BLaER1 treated with 17β-estradiol and CSF1 and Interleukin-3, amounts not matched to agents 10 nM and 100 nM (cell line): Measurements from ENCODE around the gene PARD6A.

Source experiments
- H3K27ac ChIP-seq, 11 experiments: shearing (Covaris generic); formaldehyde crosslinking; 2 replicates each; pipeline ENCODE4 v1.8.1; 2022
- H3K27me3 ChIP-seq, 11 experiments: shearing (Covaris generic); formaldehyde crosslinking; 2 replicates each; pipeline ENCODE4 v1.8.1; 2022
- H3K36me3 ChIP-seq, 11 experiments: shearing (Covaris generic); formaldehyde crosslinking; 2 replicates each; pipeline ENCODE4 v1.8.1; 2022
- H3K4me1 ChIP-seq, 10 experiments: shearing (Covaris generic); formaldehyde crosslinking; 2 replicates each; pipeline ENCODE4 v1.8.1; 2022
- H3K4me2 ChIP-seq, 11 experiments: shearing (Covaris generic); formaldehyde crosslinking; 2 replicates each; pipeline ENCODE4 v1.8.1; 2022
- H3K4me3 ChIP-seq, 10 experiments: shearing (Covaris generic); formaldehyde crosslinking; 2 replicates each; pipeline ENCODE4 v1.8.1; 2022
- H3K9ac ChIP-seq, 11 experiments: shearing (Covaris generic); formaldehyde crosslinking; 2 replicates each; pipeline ENCODE4 v1.8.1; 2022
- H3K9me3 ChIP-seq, 11 experiments: shearing (Covaris generic); formaldehyde crosslinking; replicated peaks in 1 of 11; 2 replicates each; pipeline ENCODE4 v1.8.1; 2022
- H4K20me1 ChIP-seq, 11 experiments: shearing (Covaris generic); formaldehyde crosslinking; 2 replicates each; pipeline ENCODE4 v1.8.1; 2022
- Cebpa-rat ChIP-seq, 11 experiments: shearing (Covaris generic); IDR thresholded peaks; 2 replicates each; pipeline ENCODE4 v1.8.1; 2022

Gene PARD6A

GRCh38 chr16:67657751-67658518, 2.8 kb upstream of the PARD6A start:
- no peak for TF ChIP-seq Cebpa-rat (IDR thresholded peaks at IDR 0.05)
- peak overlapping the region in 9 of 11 experiments; percentile 92 to 99 (median 98); a peak in 9 of 22 replicates for H3K4me2 ChIP-seq

DNA sequence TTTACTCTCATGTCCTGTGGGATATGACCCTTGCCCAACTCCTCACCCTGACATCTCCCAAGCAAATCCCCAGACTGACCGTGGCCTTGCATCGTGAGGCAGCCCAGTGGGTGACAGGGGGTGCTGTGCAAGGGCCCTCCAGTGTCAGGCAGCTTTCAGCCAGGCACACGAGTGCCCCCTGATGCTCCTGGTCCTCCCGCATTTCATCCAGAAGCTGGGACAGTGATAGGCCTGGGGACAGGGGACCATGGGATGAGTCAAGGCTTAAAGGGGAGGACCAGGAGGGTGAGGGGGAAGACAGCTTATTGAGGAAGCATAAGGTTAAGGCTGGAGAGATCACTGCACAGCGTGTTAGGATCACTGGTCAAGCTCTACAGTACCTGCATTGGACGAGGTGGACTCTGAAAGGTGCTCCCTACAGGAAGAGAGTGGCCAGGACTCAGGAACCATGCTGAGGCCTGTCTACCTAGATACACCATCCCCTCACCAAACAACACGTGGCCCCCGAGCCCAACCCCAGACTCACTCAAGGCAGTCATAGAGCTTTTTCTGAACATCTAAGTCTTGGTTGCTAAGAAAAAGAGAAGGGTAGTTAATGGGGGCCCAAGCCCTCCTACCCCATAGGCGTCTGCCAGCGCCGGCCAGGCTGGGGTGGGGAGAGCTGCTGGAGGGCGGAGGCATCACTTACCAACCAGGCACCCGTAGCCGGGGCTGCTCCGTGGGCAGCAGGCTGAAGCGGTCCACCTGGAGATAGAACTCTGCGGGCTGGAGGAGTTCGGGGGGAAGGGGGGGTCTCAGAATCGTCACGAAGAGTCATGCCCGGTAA, 1.7 kb upstream of the PARD6A start:
- Histone ChIP-seq H3K9me3 (no peaks in the 10 kb centered on the region), H3K36me3 (peaks cover 36 to 70% (median 56%) of the 10 kb centered on the region in 11 experiments; a peak in 21 of 22 replicates), H3K4me2 (peak overlapping the region; percentile 82 to 99 (median 98)), H3K27ac (peak overlapping the region; percentile 44 to 83 (median 77); a peak in 20 of 22 replicates), H3K27me3 (no peaks in the 10 kb centered on the region), H3K4me3 (peak overlapping the region; percentile 77 to 100 (median 94)), H3K4me1 (peaks cover 21 to 36% (median 28%) of the 10 kb centered on the region in 10 experiments), H3K9ac (peak overlapping the region; percentile 80 to 92 (median 86)), H4K20me1 (peaks cover 0 to 73% (median 29%) of the 10 kb centered on the region in 11 experiments; a peak in 17 of 22 replicates)
- no peak for TF ChIP-seq Cebpa-rat (IDR thresholded peaks at IDR 0.05)

More at GRCh38 chr16:67657751-67658518, 2.8 kb upstream of the PARD6A start:
- Histone ChIP-seq H3K4me1 (peaks cover 20 to 28% (median 24%) of the 10 kb centered on the region in 10 experiments), H3K9me3 (no peaks in the 10 kb centered on the region), H3K9ac (peak overlapping the region in 8 of 11 experiments; percentile 2 to 92 (median 84); a peak in 8 of 22 replicates), H3K36me3 (peaks cover 32 to 62% (median 58%) of the 10 kb centered on the region in 11 experiments; a peak in 21 of 22 replicates), H3K27ac (no peak overlapping the region), H3K4me3 (peak overlapping the region in 2 of 10 experiments; percentile 77 to 89; a peak in 2 of 20 replicates), H4K20me1 (peaks cover 0 to 62% (median 29%) of the 10 kb centered on the region in 11 experiments; a peak in 17 of 22 replicates), H3K27me3 (no peaks in the 10 kb centered on the region)

GRCh38 chr16:67659675-67660563, 841 bp upstream of the PARD6A start, which contains the start of gene ACD:
Gene ACD (minus strand): TSS chr16:67660260. CDS start chr16:67660220, 40 bp downstream.
- no peaks in the 10 kb centered on the region for H3K27me3 ChIP-seq
- peak within 1 kb of the TSS; percentile 77 to 100 (median 94) for H3K4me3 ChIP-seq
- peaks cover 0 to 74% (median 29%) of the 10 kb centered on the region in 11 experiments; a peak in 17 of 22 replicates for H4K20me1 ChIP-seq
- H3K4me2 ChIP-seq, result peak within 1 kb of the TSS; percentile 82 to 99 (median 98)
- H3K4me1 ChIP-seq, result peaks cover 23 to 45% (median 30%) of the 10 kb centered on the region in 10 experiments
- H3K27ac ChIP-seq, result peak within 1 kb of the TSS; percentile 44 to 83 (median 77); a peak in 21 of 22 replicates
- peaks cover 36 to 64% (median 48%) of the 10 kb centered on the region in 11 experiments; a peak in 21 of 22 replicates for H3K36me3 ChIP-seq
- no peaks in the 10 kb centered on the region for H3K9me3 ChIP-seq
- H3K9ac ChIP-seq, result peak within 1 kb of the TSS; percentile 80 to 92 (median 86)
- TF ChIP-seq Cebpa-rat (IDR thresholded peaks at IDR 0.05), result no peak

- no peak for TF ChIP-seq Cebpa-rat (IDR thresholded peaks at IDR 0.05)
- no peaks in the 10 kb centered on the region for H3K9me3 ChIP-seq
- peaks cover 0 to 64% (median 26%) of the 10 kb centered on the region in 11 experiments; a peak in 17 of 22 replicates for H4K20me1 ChIP-seq
- peaks cover 35 to 57% (median 42%) of the 10 kb centered on the region in 10 experiments for H3K4me1 ChIP-seq
- no peaks in the 10 kb centered on the region for H3K27me3 ChIP-seq
- H3K27ac ChIP-seq, result peak overlapping the region in 5 of 11 experiments; percentile 6 to 77 (median 27); a peak in 4 of 22 replicates
- peak overlapping the region; percentile 82 to 99 (median 98) for H3K4me2 ChIP-seq
- H3K4me3 ChIP-seq, result peak overlapping the region; percentile 77 to 100 (median 94)
- peak overlapping the region; percentile 9 to 92 (median 84); a peak in 16 of 22 replicates for H3K9ac ChIP-seq
- H3K36me3 ChIP-seq, result peaks cover 28 to 51% (median 39%) of the 10 kb centered on the region in 11 experiments; a peak in 21 of 22 replicates
Observed at GRCh38 chr16:67661101-67661761, 471 bp downstream of the PARD6A start.

- Histone ChIP-seq H3K4me2 (peak overlapping the region in 10 of 11 experiments; percentile 82 to 99 (median 98); a peak in 21 of 22 replicates), H3K9me3 (no peaks in the 10 kb centered on the region), H3K36me3 (peaks cover 19 to 43% (median 30%) of the 10 kb centered on the region in 11 experiments; a peak in 21 of 22 replicates), H3K4me1 (peaks cover 37 to 59% (median 44%) of the 10 kb centered on the region in 10 experiments), H3K4me3 (peak overlapping the region in 2 of 10 experiments; percentile 89 to 99; a peak in 1 of 20 replicates), H3K27me3 (no peaks in the 10 kb centered on the region), H4K20me1 (peaks cover 0 to 59% (median 25%) of the 10 kb centered on the region in 11 experiments; a peak in 17 of 22 replicates), H3K9ac (peak overlapping the region in 4 of 11 experiments; percentile 86 to 92 (median 90); a peak in 3 of 22 replicates), H3K27ac (no peak overlapping the region)
- TF ChIP-seq Cebpa-rat (IDR thresholded peaks at IDR 0.05), result no peak
Observed at GRCh38 chr16:67661886-67662652, 1.3 kb downstream of the PARD6A start.

GRCh38 chr16:67662653-67663010, 1.9 kb downstream of the PARD6A start:
- no peaks in the 10 kb centered on the region for H3K9me3 ChIP-seq
- no peak overlapping the region for H3K4me3 ChIP-seq
- H3K9ac ChIP-seq, result no peak overlapping the region
- H3K4me1 ChIP-seq, result peaks cover 43 to 65% (median 50%) of the 10 kb centered on the region in 10 experiments
- H3K27me3 ChIP-seq, result no peaks in the 10 kb centered on the region
- H3K4me2 ChIP-seq, result no peak overlapping the region
- no peak for TF ChIP-seq Cebpa-rat (IDR thresholded peaks at IDR 0.05)
- H3K36me3 ChIP-seq, result peaks cover 14 to 37% (median 25%) of the 10 kb centered on the region in 11 experiments; a peak in 19 of 22 replicates
- peaks cover 0 to 53% (median 24%) of the 10 kb centered on the region in 11 experiments; a peak in 17 of 22 replicates for H4K20me1 ChIP-seq
- no peak overlapping the region for H3K27ac ChIP-seq
